Neuron (in vitro differentiated cells): ENCODE data around the gene SSU72.

ENCODE experiments used
- H2AFZ ChIP-seq: one replicate; pipeline ENCODE4 v1.6.1; 2013; ENCODE audit warnings: low read depth, mild to moderate bottlenecking, inconsistent platforms, low read length, moderate library complexity
- H3K27me3 ChIP-seq: one replicate; pipeline ENCODE4 v1.6.1; 2013; ENCODE audit warnings: low read length; ENCODE audit not compliant: insufficient read depth
- H3K36me3 ChIP-seq: one replicate; pipeline ENCODE4 v1.6.1; 2013; ENCODE audit warnings: low read length; ENCODE audit not compliant: insufficient read depth
- H3K4me1 ChIP-seq: one replicate; pipeline ENCODE4 v1.6.1; 2013; ENCODE audit warnings: low read length; ENCODE audit not compliant: insufficient read depth
- H3K4me3 ChIP-seq: 2 replicates; pipeline ENCODE4 v1.5.1; 2013; ENCODE audit warnings: mild to moderate bottlenecking, low read length, moderate library complexity
- H3K9me3 ChIP-seq: one replicate; pipeline ENCODE4 v1.6.1; 2013; ENCODE audit warnings: low read length

Gene SSU72

DNA sequence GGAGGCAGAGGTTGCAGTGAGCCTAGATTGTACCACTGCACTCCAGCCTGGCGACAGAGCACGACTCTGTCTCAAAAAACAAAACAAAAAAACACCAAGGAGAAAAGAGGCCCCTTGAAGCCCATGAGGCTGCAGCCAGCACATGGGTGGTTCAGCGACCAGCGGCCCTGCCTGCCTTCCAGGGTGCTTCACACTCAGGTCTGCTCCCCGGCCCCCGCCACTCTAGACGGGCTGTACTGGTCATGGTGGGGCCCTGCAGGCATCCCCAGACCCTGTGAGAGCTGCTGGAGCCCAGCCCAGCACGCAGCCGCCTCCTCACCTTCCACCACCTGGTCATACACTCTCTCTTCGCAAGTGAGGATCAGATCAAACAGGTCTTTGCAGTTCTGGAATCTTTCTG is 30.1 kb downstream of the SSU72 start:
- Histone ChIP-seq H2AFZ (no peak overlapping the region), H3K36me3 (peaks cover 24% of the 10 kb centered on the region), H3K9me3 (no peaks in the 10 kb centered on the region), H3K4me1 (no peaks in the 10 kb centered on the region), H3K4me3 (no peak overlapping the region), H3K27me3 (no peaks in the 10 kb centered on the region)

DNA sequence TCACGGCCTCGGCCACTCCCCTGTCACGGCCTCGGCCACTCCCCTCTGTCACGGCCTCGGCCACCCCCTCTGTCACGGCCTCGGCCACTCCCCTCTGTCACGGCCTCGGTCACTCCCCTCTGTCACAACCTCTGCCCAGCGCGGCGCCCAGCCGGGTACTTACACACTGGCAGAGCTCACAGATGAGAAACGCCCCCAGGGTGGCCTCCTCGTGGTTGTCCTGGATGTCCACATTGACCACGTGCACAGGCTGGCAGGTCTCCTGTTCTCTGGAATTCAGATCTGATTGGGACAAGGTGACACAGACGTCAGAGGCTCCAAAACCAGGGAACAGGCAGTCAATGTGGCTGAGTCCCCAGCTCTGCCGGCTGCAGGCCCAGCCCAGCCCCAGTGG is 31.0 kb downstream of the SSU72 start:
- Histone ChIP-seq H3K4me1 (no peaks in the 10 kb centered on the region), H3K9me3 (no peaks in the 10 kb centered on the region), H3K4me3 (no peak overlapping the region), H3K27me3 (no peaks in the 10 kb centered on the region), H3K36me3 (peaks cover 24% of the 10 kb centered on the region), H2AFZ (no peak overlapping the region)

DNA sequence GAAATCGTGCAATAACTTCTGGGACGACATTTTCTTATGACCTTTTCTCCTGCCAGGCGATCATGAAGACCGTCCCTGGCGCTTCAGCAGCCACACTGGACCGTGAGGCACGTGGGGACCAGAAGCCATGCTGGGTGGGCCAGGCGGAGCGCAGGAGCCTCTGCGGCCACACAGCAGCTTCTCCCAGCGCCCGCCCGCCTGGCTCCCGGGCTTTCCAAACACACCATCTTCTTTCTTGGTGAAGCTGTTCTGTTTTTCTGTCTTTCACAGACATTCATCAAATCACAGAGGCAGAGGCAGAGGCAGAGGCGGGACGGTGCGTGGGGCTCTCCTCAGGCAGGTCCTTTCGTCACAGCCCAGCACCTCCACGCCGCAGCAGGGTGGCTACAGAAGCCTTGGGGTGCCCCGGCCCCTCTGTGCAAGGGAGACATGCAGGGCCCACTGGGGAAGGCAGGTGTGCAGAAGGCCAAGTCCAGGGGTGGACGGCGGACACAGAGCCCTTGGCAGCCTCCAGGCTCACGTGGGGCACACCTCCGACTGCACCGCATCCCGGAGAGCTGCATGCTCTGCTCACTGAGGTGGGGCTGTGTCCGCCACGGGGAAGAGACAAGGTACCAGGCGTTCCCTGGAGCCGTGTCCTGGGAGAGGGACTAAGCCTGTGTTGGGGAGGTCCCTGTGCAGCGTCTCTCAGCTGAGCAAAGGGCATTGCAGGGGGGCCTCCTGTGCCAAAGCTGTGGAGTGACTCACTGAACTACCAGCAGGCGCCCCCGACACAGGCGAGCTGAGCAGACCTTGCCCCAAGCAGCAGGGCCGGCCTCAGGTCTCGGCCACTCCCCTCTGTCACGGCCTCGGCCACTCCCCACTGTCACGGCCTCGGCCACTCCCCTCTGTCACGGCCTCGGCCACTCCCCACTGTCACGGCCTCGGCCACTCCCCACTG is 31.6 kb downstream of the SSU72 start:
- Histone ChIP-seq H3K4me1 (no peaks in the 10 kb centered on the region), H2AFZ (no peak overlapping the region), H3K9me3 (no peaks in the 10 kb centered on the region), H3K36me3 (peaks cover 24% of the 10 kb centered on the region), H3K4me3 (no peak overlapping the region), H3K27me3 (no peaks in the 10 kb centered on the region)

DNA sequence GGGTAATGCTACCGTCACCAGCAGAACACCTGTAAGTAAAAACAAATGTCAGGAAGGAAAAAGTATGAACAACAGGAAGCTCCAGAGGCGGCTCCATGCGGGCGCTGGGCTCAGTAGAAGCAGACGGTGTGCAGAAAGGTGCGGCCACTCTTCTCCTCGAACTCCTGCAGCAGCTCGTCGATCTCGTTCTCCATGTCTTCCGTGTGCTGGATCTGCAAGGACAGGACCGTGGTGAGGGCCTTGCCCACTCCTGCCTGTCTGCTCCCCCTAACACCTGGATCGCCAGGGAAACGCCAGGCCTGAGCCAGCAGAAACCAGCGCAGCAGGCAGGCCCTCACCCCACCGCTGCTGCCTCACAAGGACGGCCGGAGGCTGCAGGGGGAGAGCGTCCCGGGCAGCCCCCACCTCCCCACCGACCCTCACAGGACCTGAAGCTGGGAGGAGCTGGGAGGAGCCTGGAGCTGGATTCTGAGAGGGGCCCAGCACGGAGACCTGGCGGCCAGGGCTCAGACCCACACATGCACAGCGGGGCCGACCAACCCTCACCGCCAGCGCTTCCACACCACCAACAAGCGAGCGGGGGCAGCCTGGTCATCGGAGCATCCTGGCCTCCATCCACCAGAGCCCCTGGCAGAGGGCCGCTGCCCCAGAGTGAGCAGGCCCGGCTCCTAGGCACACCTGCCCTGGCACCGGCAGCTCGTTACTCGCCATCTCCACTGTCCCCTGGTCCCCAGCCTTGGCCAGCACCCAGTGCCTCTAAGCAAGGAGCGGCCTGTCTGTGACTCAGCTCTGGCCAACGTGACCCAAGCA is 32.5 kb downstream of the SSU72 start:
- Histone ChIP-seq H3K9me3 (no peaks in the 10 kb centered on the region), H3K4me1 (no peaks in the 10 kb centered on the region), H3K4me3 (no peak overlapping the region), H3K36me3 (peaks cover 24% of the 10 kb centered on the region), H3K27me3 (no peaks in the 10 kb centered on the region), H2AFZ (no peak overlapping the region)

DNA sequence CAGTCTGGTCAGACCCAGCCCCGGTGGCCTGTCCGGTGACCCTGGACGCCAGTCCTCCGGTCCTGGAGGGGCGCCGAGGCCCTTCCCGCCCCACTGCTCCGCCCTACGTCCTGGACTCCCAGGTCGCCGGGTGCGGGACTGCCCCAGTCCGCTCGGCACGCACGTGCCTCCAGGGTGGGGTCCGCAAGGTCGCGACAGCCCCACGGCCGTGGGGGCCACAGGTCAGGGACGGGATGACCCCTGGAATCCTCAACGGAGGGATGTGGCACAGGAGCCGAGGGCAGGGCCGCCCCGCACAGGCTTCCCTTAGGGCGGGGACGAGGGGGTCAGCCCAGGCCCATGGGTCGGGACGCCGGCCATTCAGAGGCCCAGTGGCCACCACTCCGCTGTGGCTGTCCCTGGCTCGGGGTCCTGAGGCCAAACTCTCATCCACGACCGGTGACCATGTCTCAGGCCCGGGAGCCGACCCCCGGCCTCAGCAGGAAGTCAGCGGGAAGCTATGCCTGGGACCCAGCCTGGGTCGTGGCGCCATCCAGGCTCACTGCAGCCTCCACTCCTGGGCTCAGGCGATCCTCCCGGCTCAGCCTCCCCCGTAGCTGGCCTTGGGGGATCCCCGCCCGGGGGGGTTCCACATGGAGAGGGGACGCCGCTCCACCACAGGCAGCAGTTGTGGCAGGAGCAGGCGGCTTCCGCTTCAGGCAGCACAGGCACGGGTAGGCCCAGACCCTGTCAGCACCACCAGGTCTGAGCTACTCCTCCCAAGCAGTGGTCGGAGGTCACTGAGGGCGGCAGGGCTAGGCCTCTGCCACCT is 33.6 kb downstream of the SSU72 start:
- no peaks in the 10 kb centered on the region for H3K9me3 ChIP-seq
- no peaks in the 10 kb centered on the region for H3K4me1 ChIP-seq
- no peak overlapping the region for H2AFZ ChIP-seq
- H3K27me3 ChIP-seq: no peaks in the 10 kb centered on the region
- H3K36me3 ChIP-seq: peaks cover 24% of the 10 kb centered on the region
- H3K4me3 ChIP-seq: no peak overlapping the region

DNA sequence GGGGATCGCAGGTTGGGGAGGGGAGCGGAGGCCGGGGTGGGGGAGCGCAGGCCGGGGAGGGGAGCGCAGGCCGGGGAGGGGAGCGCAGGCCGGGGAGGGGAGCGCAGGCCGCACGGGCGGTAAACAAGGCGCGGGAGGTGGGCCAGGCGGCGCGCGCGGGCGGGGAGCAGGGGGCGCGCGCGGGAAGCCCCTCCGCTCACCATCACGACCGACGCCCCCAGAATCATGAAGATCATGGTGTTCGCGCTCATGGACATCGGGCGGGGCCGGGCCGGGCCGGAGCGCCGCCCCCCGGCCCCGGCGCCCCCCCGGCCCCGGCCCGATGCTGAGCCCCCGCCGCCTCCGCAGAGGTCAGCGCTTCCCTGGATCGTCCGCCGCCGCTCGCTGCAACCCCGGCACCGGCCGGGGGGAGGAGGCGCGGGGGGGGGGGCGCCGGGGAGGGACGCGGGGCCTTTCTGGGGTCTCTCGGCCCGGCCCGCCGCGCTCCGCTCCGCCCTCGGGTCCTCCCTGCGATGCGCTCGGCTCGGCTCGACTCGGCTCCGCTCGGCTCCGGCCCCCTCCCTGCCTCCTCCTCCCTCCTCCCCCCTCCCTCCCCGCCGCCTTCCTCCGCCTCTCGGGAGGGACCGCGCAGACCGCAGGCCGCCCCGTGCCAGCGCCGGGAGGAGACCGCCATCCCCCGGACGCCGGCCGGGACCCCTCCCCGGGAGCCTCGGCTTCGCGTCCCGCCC is 34.4 kb downstream of the SSU72 start, which contains the start of gene TMEM240:
Gene TMEM240 (minus strand): TSS at position 535 of the 728 bp plus-strand sequence. CDS start 278 bp downstream, at position 257.
- H2AFZ ChIP-seq: no peak within 1 kb of the TSS
- H3K36me3 ChIP-seq: peaks cover 24% of the 10 kb centered on the region
- no peak within 1 kb of the TSS for H3K4me3 ChIP-seq

DNA sequence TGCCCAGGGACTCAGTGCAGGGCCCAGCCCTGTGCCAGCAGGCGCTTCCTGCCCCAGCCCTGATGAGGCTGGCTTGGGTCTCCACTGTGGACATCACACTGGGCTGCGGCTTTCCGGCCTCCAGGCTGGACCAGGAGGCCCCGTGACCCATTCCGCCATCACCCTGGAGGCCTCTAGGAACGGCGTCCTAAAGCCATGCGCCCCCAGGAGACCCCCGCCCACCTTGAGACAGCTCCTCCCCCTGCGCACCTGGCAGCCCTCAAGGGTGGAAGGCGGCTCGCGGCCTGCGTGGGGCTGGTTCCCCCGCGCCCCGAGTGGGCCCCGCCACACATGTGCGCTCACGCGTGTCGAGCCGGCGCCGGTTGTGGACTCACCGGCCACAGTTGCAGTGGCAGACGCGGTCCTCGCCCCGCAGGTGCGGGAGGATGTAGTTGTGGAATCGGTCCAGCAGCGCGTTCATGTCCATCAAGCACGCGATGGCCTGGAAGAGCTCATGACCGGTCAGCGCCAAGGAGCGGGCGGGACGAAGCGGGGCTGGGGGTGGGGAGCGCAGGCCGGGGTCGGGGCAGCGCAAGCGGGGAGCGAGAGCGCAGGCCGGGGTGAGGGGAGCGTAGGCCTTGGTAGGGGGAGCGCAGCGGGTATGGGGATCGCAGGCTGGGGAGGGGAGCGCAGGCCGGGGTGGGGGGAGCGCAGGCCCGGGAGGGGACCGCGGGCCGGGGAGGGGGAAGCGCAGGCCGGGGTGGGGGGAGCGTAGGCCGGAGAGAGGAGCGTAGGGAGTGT is 35.2 kb downstream of the SSU72 start:
- Histone ChIP-seq H2AFZ (no peak overlapping the region), H3K36me3 (peaks cover 24% of the 10 kb centered on the region), H3K9me3 (no peaks in the 10 kb centered on the region), H3K4me1 (no peaks in the 10 kb centered on the region), H3K27me3 (no peaks in the 10 kb centered on the region), H3K4me3 (no peak overlapping the region)

More for the DNA sequence above, 34.4 kb downstream of the SSU72 start, which contains the start of gene TMEM240:
- Histone ChIP-seq H3K9me3 (no peaks in the 10 kb centered on the region), H3K4me1 (no peaks in the 10 kb centered on the region), H3K27me3 (no peaks in the 10 kb centered on the region)

DNA sequence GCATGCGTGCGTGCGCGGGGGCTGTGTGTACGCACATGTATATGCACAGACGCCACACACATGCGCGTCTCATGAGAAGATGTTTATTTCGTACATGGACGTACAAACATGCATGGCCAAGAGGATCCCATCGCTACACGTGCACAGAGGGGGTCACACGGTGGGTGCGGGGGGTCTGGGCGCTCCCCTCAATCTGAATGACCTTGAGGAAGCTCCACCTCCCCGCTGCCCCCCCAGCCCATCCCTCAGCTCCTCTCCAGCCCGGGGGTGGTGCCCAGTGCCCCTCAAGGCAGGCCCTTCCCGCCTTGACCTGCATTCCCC is 35.7 kb downstream of the SSU72 start:
- Histone ChIP-seq H3K27me3 (no peaks in the 10 kb centered on the region), H3K4me3 (no peak overlapping the region), H3K9me3 (no peaks in the 10 kb centered on the region), H3K4me1 (no peaks in the 10 kb centered on the region), H3K36me3 (peaks cover 23% of the 10 kb centered on the region), H2AFZ (no peak overlapping the region)

DNA sequence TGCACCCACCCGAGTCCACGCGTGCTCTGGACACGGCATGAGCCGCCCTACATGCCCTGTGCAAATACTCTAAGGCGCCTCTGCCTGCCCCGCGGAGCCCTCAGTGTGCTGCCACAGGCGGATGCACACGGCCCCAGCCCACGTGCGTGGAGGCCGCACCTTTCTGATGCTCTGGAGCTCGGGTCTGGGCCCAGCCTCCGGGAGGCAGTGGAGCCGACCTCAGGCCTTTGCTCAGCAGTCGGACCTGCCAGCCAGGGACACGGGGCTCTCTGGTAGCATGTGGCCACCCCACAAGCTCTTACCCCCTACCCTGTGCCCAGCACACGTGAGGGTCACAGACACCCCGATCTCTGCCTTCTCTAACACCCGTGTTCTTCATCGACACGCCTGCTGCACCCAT is 36.3 kb downstream of the SSU72 start:
- Histone ChIP-seq H3K4me3 (no peak overlapping the region), H2AFZ (no peak overlapping the region), H3K27me3 (no peaks in the 10 kb centered on the region), H3K9me3 (no peaks in the 10 kb centered on the region), H3K36me3 (peaks cover 19% of the 10 kb centered on the region), H3K4me1 (no peaks in the 10 kb centered on the region)

DNA sequence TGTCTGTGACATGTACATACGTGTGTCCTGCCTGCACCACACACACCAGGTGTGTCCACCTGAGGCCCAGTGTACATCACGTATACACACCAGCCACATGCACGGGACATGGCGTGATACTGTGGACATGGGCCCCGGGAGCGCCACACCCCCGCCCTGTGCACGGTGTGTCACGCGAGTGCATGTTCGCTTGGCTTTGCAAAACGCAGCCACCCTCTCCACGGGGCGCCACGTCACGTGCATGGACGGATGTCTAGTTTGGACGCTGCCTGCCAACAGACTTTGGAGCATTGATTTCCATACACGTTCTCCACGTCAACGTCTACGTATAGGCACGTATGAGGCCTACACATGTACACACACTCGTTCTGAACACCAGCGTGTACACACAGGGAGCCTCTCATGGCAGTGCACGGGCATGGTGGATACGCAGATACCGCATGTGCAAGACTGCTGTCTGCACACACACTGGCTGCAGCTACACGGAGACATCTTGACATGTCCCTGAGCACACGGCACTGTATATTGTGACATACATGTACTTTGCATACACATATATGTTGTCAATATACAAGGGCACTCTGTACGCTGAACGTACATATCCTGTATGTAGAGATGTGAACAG is 36.9 kb downstream of the SSU72 start:
- no peaks in the 10 kb centered on the region for H3K9me3 ChIP-seq
- no peak overlapping the region for H2AFZ ChIP-seq
- no peaks in the 10 kb centered on the region for H3K27me3 ChIP-seq
- H3K4me3 ChIP-seq: no peak overlapping the region
- H3K36me3 ChIP-seq: peaks cover 13% of the 10 kb centered on the region
- no peaks in the 10 kb centered on the region for H3K4me1 ChIP-seq

DNA sequence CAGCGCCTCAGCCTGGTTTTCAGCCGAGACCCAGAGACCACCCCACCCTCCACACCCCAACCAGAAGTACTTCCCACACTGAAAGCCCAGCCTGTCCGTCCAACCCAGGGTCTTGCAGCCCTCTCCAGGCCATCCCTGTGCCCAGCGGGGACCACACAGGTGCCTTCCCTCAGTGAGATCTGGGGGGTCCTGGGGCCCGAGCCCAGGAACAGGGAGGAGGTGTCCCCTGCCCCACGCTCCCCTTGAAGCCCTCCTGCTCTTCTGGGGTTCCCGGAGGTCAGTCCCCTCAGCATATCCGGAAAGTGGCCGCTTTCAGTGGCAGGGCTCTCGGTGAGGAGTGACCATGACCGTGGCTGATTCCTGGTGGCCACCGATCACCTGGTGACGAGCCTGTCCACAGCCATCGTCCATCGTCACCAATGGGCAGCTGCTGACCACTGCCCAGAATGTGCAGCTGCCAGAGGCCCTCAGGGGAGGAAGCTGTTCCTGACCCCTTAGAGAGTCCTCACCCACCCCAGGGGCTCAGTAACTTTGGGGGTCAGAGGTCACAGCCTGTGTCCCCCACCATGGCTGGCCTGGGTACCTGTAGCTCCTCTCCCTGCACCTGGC is 37.6 kb downstream of the SSU72 start:
- Histone ChIP-seq H3K4me3 (no peak overlapping the region), H3K9me3 (no peaks in the 10 kb centered on the region), H3K27me3 (no peaks in the 10 kb centered on the region), H3K4me1 (no peaks in the 10 kb centered on the region), H2AFZ (no peak overlapping the region), H3K36me3 (peaks cover 13% of the 10 kb centered on the region)
